OCI-LY1 (cell line): Measurements from ENCODE around the gene FAM180A.

ENCODE experiments used
- H2AFZ ChIP-seq: fragments of 200-600 bp; sonication (generic), shearing (Covaris generic); 2 replicates; pipeline ENCODE4 v1.6.0; 2014; ENCODE audit warnings: antibody characterized with exemption, mild to moderate bottlenecking, low read length
- H3F3A ChIP-seq: fragments of 200-600 bp; sonication (generic), shearing (Covaris generic); 2 replicates; pipeline ENCODE4 v1.6.0; 2014; ENCODE audit warnings: mild to moderate bottlenecking, antibody characterized with exemption, low read length, moderate library complexity; ENCODE audit not compliant: insufficient read depth
- H3K27ac ChIP-seq: fragments of 200-600 bp; sonication (generic); 2 replicates; pipeline ENCODE4 v1.5.1; 2014; ENCODE audit warnings: low read length, mixed run types, mild to moderate bottlenecking, low read depth; ENCODE audit not compliant: poor library complexity, severe bottlenecking
- H3K27me3 ChIP-seq: fragments of 200-600 bp; sonication (generic); 2 replicates; pipeline ENCODE4 v1.6.0; 2014; ENCODE audit warnings: antibody characterized with exemption, mild to moderate bottlenecking, low read length, moderate library complexity; ENCODE audit not compliant: insufficient read depth
- H3K36me3 ChIP-seq: fragments of 200-600 bp; sonication (generic); 2 replicates; pipeline ENCODE4 v1.6.1; 2014; ENCODE audit warnings: mild to moderate bottlenecking, antibody characterized with exemption, low read length, moderate library complexity, mixed read lengths; ENCODE audit not compliant: insufficient read depth
- H3K4me1 ChIP-seq: fragments of 200-600 bp; sonication (generic); 2 replicates; pipeline ENCODE4 v1.5.1; 2014; ENCODE audit warnings: mild to moderate bottlenecking, low read length, moderate library complexity; ENCODE audit not compliant: insufficient read depth, severe bottlenecking
- H3K4me2 ChIP-seq: fragments of 200-600 bp; sonication (generic), shearing (Covaris generic); 2 replicates; pipeline ENCODE4 v1.6.1; 2014; ENCODE audit warnings: low read length
- H3K4me3 ChIP-seq: fragments of 200-600 bp; sonication (generic); 2 replicates; pipeline ENCODE4 v1.5.1; 2014; ENCODE audit warnings: low read length, low read depth, mild to moderate bottlenecking, mixed read lengths; ENCODE audit not compliant: poor library complexity, severe bottlenecking
- H3K79me2 ChIP-seq: fragments of 200-600 bp; shearing (Covaris generic); 2 replicates; pipeline ENCODE4 v1.6.1; 2016; ENCODE audit warnings: mixed run types, low read length, mixed read lengths; ENCODE audit not compliant: insufficient read depth
- H3K9ac ChIP-seq: fragments of 200-600 bp; sonication (generic), shearing (Covaris generic); 2 replicates; pipeline ENCODE4 v1.6.1; 2014; ENCODE audit warnings: mild to moderate bottlenecking, low read length, mixed read lengths
- H3K9me2 ChIP-seq: fragments of 200-600 bp; sonication (generic), shearing (Covaris generic); 2 replicates; pipeline ENCODE4 v1.6.1; 2014; ENCODE audit warnings: low read depth, mild to moderate bottlenecking, low read length, mixed read lengths
- H3K9me3 ChIP-seq: fragments of 200-600 bp; shearing (Covaris generic); 2 replicates; pipeline ENCODE4 v1.6.1; 2014; ENCODE audit warnings: low read length, mixed read lengths
- H4K20me1 ChIP-seq: fragments of 200-600 bp; sonication (generic), shearing (Covaris generic); 2 replicates; pipeline ENCODE4 v1.6.0; 2016; ENCODE audit warnings: mild to moderate bottlenecking, low read length; ENCODE audit not compliant: insufficient read depth
- EZH2 ChIP-seq: fragments of 200-600 bp; sonication (generic), shearing (Covaris generic); IDR thresholded peaks from 2 replicates; pipeline ENCODE4 v1.8.0; 2017; ENCODE audit warnings: borderline replicate concordance, mixed run types, mild to moderate bottlenecking, antibody characterized with exemption, low read length, moderate library complexity, mixed read lengths
- TF ChIP-seq, protein P1 (sequence below): fragments of 200-600 bp; sonication (generic), shearing (Covaris generic); IDR thresholded peaks from 2 replicates; pipeline ENCODE4 v1.5.1; 2017; ENCODE audit warnings: mild to moderate bottlenecking, antibody characterized with exemption, low read length, moderate library complexity, mixed read lengths

FAM180A gene

DNA sequence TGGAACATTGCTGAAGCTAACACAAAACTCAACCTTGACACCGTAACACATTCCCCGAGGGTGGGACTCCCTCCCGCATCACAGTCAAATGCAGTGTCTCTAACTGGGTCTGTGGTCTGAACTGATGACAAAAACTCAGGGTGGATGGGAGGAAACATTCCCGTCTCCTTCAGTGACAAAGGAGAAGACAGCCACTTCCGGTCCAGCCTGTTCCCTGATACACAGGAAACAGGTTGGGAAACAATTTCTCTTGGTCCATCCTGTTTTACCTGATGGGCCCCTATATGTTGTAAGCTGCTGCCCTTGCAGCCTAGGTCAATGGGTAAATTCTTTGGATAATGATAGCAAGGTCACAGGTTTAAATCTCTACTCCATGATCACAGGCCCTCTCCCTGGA lies 41.0 kb downstream of the FAM180A start:
- no peak overlapping the region for H3K27ac ChIP-seq
- H3K79me2 ChIP-seq, result no peaks in the 10 kb centered on the region
- no peak overlapping the region for H3K4me2 ChIP-seq
- H3K4me1 ChIP-seq, result no peaks in the 10 kb centered on the region
- H3K27me3 ChIP-seq, result peaks cover 7% of the 10 kb centered on the region; the same call in 1 of the 2 replicates
- H3K9ac ChIP-seq, result no peak overlapping the region
- H3K4me3 ChIP-seq, result no peak overlapping the region
- H2AFZ ChIP-seq, result no peak overlapping the region
- H3K9me3 ChIP-seq, result no peaks in the 10 kb centered on the region
- no peaks in the 10 kb centered on the region for H3K36me3 ChIP-seq
- no peaks in the 10 kb centered on the region for H4K20me1 ChIP-seq
- no peaks in the 10 kb centered on the region for H3F3A ChIP-seq
- TF ChIP-seq, protein P1, sequence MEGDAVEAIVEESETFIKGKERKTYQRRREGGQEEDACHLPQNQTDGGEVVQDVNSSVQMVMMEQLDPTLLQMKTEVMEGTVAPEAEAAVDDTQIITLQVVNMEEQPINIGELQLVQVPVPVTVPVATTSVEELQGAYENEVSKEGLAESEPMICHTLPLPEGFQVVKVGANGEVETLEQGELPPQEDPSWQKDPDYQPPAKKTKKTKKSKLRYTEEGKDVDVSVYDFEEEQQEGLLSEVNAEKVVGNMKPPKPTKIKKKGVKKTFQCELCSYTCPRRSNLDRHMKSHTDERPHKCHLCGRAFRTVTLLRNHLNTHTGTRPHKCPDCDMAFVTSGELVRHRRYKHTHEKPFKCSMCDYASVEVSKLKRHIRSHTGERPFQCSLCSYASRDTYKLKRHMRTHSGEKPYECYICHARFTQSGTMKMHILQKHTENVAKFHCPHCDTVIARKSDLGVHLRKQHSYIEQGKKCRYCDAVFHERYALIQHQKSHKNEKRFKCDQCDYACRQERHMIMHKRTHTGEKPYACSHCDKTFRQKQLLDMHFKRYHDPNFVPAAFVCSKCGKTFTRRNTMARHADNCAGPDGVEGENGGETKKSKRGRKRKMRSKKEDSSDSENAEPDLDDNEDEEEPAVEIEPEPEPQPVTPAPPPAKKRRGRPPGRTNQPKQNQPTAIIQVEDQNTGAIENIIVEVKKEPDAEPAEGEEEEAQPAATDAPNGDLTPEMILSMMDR, result no peak
- no peak for TF ChIP-seq EZH2
- no peaks in the 10 kb centered on the region for H3K9me2 ChIP-seq

DNA sequence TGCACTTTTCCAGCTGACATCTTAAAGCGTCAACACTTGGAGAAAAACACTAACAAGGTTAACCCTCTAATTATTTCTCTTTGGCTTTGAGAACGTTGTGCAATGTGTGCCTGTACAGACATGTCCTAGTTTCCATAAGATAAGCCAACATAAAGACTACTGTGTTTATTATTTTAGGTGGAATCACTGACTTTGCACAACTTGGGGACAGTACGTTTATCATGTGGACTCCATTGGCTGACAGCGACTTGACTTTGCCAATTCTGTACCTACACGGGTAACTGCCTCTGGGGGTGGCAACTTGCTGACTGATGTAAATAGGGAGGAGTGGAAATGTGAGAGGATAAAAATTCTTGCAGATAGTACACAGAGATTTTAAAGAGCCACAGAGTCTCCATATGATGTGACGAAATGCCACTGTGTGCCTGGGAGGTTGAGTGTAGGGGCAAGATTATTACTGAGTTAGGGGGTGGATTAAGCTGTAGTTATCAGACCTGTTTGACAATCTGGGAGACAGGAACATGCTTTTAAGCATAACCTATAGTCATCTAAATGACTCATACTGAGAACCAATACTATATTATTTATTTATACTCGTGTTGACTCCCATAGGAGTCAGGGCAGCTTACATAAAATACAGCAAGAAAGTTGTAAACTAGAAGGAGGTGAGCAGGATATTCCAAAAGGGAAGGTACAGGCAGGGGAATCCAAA lies 41.6 kb downstream of the FAM180A start:
- no peak overlapping the region for H3K4me2 ChIP-seq
- H3K4me3 ChIP-seq, result no peak overlapping the region
- H3K9ac ChIP-seq, result no peak overlapping the region
- H4K20me1 ChIP-seq, result no peaks in the 10 kb centered on the region
- no peaks in the 10 kb centered on the region for H3K36me3 ChIP-seq
- TF ChIP-seq, protein P1, result no peak
- no peaks in the 10 kb centered on the region for H3F3A ChIP-seq
- H3K9me2 ChIP-seq, result no peaks in the 10 kb centered on the region
- H3K27ac ChIP-seq, result no peak overlapping the region
- H3K27me3 ChIP-seq, result peaks cover 7% of the 10 kb centered on the region; the same call in 1 of the 2 replicates
- H3K79me2 ChIP-seq, result no peaks in the 10 kb centered on the region
- no peaks in the 10 kb centered on the region for H3K9me3 ChIP-seq
- H3K4me1 ChIP-seq, result no peaks in the 10 kb centered on the region
- H2AFZ ChIP-seq, result no peak overlapping the region

DNA sequence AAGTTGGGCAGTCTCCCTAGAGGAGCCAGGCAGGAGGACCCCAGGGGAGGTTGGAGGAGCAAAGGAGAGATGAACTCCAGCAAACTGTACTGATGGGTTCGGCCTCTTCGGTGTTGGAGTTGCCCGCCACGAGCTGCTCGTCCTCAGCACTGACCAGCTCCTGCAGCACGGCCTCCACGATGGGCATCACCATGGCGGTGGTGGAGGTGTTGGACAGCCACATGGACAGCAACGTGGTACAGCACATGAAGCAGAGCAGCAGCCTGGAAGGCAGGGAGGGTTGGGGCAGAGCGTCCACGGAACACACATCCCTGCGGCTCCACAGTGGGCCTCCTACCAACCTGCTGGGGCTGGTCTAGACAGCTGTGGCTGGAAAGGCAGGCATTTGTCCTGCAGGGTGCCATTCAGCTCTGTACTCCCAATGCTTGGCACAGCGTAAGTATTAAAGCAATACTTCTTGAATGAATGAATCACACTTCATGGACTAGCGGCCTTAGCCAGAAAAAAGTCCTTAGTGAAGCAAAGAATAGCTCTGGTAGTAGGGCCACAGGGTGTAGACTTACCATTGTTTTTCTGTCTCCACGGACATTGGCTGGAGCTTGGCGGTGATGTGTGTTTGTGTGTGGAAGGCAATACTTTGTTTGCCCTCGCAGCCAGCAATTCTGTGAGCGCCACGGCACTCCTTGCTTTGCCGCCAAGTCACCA lies 42.4 kb downstream of the FAM180A start:
- TF ChIP-seq EZH2, result no peak
- TF ChIP-seq, protein P1, result no peak
- no peak overlapping the region for H3K4me3 ChIP-seq
- no peaks in the 10 kb centered on the region for H3K79me2 ChIP-seq
- H3K27me3 ChIP-seq, result peaks cover 7% of the 10 kb centered on the region; the same call in 1 of the 2 replicates
- H3K36me3 ChIP-seq, result no peaks in the 10 kb centered on the region
- no peaks in the 10 kb centered on the region for H4K20me1 ChIP-seq
- H3K27ac ChIP-seq, result no peak overlapping the region
- no peak overlapping the region for H3K4me2 ChIP-seq
- H2AFZ ChIP-seq, result no peak overlapping the region
- H3K4me1 ChIP-seq, result no peaks in the 10 kb centered on the region
- no peaks in the 10 kb centered on the region for H3K9me2 ChIP-seq
- no peaks in the 10 kb centered on the region for H3F3A ChIP-seq
- no peaks in the 10 kb centered on the region for H3K9me3 ChIP-seq
- H3K9ac ChIP-seq, result no peak overlapping the region
